Heart left ventricle (tissue), 16 donors: Measurements from ENCODE around the gene SLC6A13. TPM values are rescaled to one million over a fixed set of nuclear protein-coding genes. Genes with fewer than 3 reads are reported as not detected.

Source experiments
- ATAC-seq, 4 donors: fragments of 200-7000 bp; cut with Tn5 transposase; one replicate each; pipeline ENCODE4 v1.9.1; 2020 to 2022; ENCODE audit warnings: moderate library complexity in 4 of 4, mild to moderate bottlenecking in 3 of 4, moderate number of reproducible peaks in 1 of 4
- DNase-seq, 5 donors: peaks; one replicate each; pipeline ENCODE4 v3.0.0-alpha.2; 2020
- H3K27ac ChIP-seq, 12 donors: fragments of 200-600 bp; sonication (generic) in 4 of 12; one replicate each; pipeline versions ENCODE4 v1.5.0 to v1.8.0; 2016 to 2022; ENCODE audit warnings: mild to moderate bottlenecking in 2 of 12
- H3K27me3 ChIP-seq, 9 donors: fragments of 200-600 bp; sonication (generic) in 2 of 9; one replicate each; pipeline versions ENCODE4 v1.5.1 to v1.8.0; 2016 to 2022; ENCODE audit warnings: mild to moderate bottlenecking in 3 of 9
- H3K36me3 ChIP-seq, 9 donors: fragments of 200-600 bp; sonication (generic) in 2 of 9; one replicate each; pipeline versions ENCODE4 v1.5.0 to v1.8.0; 2018 to 2022; ENCODE audit warnings: mild to moderate bottlenecking in 2 of 9
- H3K4me1 ChIP-seq, 12 donors: fragments of 200-600 bp; sonication (generic) in 4 of 12; one replicate each; pipeline versions ENCODE4 v1.5.0 to v1.8.0; 2016 to 2022; ENCODE audit warnings: mild to moderate bottlenecking in 3 of 12
- H3K4me3 ChIP-seq, 12 donors: fragments of 200-600 bp; sonication (generic) in 4 of 12; one replicate each; pipeline versions ENCODE4 v1.5.0 to v1.8.0; 2017 to 2022; ENCODE audit warnings: mild to moderate bottlenecking in 9 of 12, moderate library complexity in 4 of 12
- H3K9me3 ChIP-seq, 12 donors: fragments of 200-600 bp; sonication (generic) in 4 of 12; one replicate each; pipeline versions ENCODE4 v1.5.0 to v1.8.0; 2016 to 2022; ENCODE audit warnings: mild to moderate bottlenecking in 1 of 12
- CTCF ChIP-seq, 12 donors: fragments of 200-600 bp; sonication (generic) in 4 of 12; IDR thresholded peaks; one replicate each; pipeline versions ENCODE4 v1.5.0 to v1.8.0; 2018 to 2022; ENCODE audit warnings: antibody characterized with exemption in 12 of 12, mild to moderate bottlenecking in 5 of 12
- POLR2A ChIP-seq, 2 donors: fragments of 450-650 bp; IDR thresholded peaks; one replicate each; pipeline ENCODE4 v1.6.1; 2017; ENCODE audit warnings: antibody characterized with exemption in 2 of 2, mild to moderate bottlenecking in 2 of 2, moderate library complexity in 2 of 2
- WGBS, 4 donors: extraction: QIAGEN DNeasy Blood & Tissue Kit in 2 of 4; methylation state at CpG; one replicate each; pipeline versions ENCODE4 v1.1.5 to v1.1.7; 2013 to 2018; 5-methylcytosine and 5-hydroxymethylcytosine counted together
- intact Hi-C, 10 donors: fragments of 100-400 bp; cut with DNase I; formaldehyde crosslinking; loops; one replicate each; pipeline versions ENCODE4 v1.11.1 to v1.14.2; 2022
- polyA plus RNA-seq, 2 donors: library from polyadenylated mRNA; stranded (reverse); fragments of 200-250 nt; gene quantifications; one replicate each; pipeline ENCODE4 v1.2.3, GENCODE V29; 2013
- total RNA-seq, 9 donors: library from RNA; depleted of rRNA in 2 of 9; stranded (reverse); fragments of >200 nt in 2 of 9; fragmentation: NEBNext Ultra II Directional in 3 of 9; extraction: Animal tissue kit (Norgen Biotek cat#: 25700) in 3 of 9; gene quantifications; one replicate each; pipeline versions ENCODE4 v1.1.0 to v1.2.4, GENCODE V29; 2016 to 2023
- donor health status: ischemic (EF 13 %, LVEDD 7.1; RV severe dilation, severe dysfunction).
- donor health status: healthy with polysubstance abuse.
- donor health status: DM: no; HTN: yes; CAD: no.
- donor health status: DM: no; HTN: no; CAD: no.
- donor health status: ischemic (EF 25% LVEDD 6.9; RV normal size, moderate dysfunction).
- donor health status: ischemic (EF 25% LVEDD 5.7; RV mildly dilated, moderate dysfunction).
- donor health status: healthy.
- donor health status: DM: yes; HTN: yes; CAD: no.
- donor health status: ischemic (EF 35%, LVEDD 5.7; RV mildly dilated, moderate dysfunction).
- donor health status: nonischemic (EF 11% LVEDD 7.7; RV severe dilation, severe dysfunction).
- donor health status: DM: yes; HTN: yes; CAD: no.
- donor health status: PGD.
- donor health status: ischemic (EF 29% LVEDD 5.4; RV normal size, mild dysfunction).
- donor health status: nonischemic (EF 23%, LVEDD 6.1; RV moderate dilation, normal function).

SLC6A13 gene
- total and polyA plus RNA-seq, 11 donors, result 0.79 to 4.6 (median 2.6) TPM

DNA sequence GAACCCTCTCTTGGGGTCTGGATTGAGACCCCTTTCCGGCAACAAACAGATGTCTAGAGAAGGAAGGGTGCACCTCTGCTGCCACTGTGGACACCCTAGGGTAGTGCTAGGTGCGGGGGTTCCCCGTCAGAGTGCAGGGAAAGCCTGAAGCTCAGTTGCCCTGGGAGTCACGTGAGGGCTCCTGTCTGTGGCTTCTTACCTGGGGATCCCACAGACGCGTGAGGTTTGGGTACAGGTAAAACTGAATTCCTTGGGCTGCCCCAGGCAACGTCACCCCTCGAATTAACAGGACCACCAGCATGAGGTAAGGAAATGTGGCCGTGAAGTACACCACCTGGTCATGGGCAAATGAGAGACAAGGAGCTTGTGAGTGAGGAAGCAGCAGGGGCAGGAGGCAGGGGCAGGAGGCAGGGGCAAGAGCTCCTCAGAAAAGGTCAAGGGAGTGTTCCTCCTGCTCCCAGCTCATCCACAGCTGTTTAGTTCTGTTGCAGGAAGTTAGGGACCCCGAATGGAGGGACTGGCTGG is 27.7 kb downstream of the SLC6A13 start:
- TF ChIP-seq CTCF (IDR thresholded peaks at IDR 0.05) (no peak), POLR2A (IDR thresholded peaks at IDR 0.05) (no peak)

DNA sequence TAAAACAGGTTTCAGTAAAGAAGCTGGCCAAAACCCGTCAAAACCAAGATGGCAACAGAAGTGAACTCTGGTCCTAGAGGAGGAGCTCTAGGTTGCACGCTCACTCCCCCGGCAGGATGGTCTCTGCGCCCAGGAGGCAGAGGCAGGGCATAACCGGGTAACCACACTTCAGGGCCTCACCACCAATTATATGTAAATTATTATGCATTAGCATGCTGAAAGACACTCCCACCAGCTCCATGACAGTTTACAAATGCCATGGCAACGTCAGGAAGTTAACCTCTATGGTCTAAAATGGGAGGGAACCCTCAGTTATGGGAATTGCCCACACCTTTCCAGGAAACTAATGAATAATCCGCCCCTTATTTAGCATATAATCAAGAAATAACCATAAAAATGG is 28.6 kb downstream of the SLC6A13 start:
- peaks cover 0 to 17% (median 0%) of the 10 kb centered on the region in 12 donors for H3K9me3 ChIP-seq

More for the DNA sequence above, 27.7 kb downstream of the SLC6A13 start:
- H3K4me3 ChIP-seq, result no peak overlapping the region
- H3K27ac ChIP-seq, result no peak overlapping the region
- H3K27me3 ChIP-seq, result no peaks in the 10 kb centered on the region
- no peak for ATAC-seq
- no peaks in the 10 kb centered on the region for H3K4me1 ChIP-seq
- intact Hi-C loops, result no loop called here
- peak in 1 of 5 donors; percentile 7 for DNase-seq
- no peaks in the 10 kb centered on the region for H3K36me3 ChIP-seq
- 92 to 95% (median 94%) methylated on average over 7 to 10 of the region's 10 CpGs for WGBS, 4 donors
- H3K9me3 ChIP-seq, result peaks cover 0 to 17% (median 0%) of the 10 kb centered on the region in 12 donors

GRCh38 chr12:233615-233968 is 29.0 kb downstream of the SLC6A13 start:
- ATAC-seq (peak in 1 of 4 donors; percentile 22), DNase-seq (no peak)
- TF ChIP-seq POLR2A (IDR thresholded peaks at IDR 0.05), result no peak
- no peak for TF ChIP-seq CTCF (IDR thresholded peaks at IDR 0.05)
- Histone ChIP-seq H3K4me3 (no peak overlapping the region), H3K9me3 (peaks cover 0 to 17% (median 0%) of the 10 kb centered on the region in 12 donors), H3K36me3 (no peaks in the 10 kb centered on the region), H3K27ac (no peak overlapping the region), H3K4me1 (no peaks in the 10 kb centered on the region), H3K27me3 (no peaks in the 10 kb centered on the region)
- WGBS, 4 donors, result 74 to 82% (median 80%) methylated on average over 3 of the region's 3 CpGs
- intact Hi-C loops, result no loop called here

More for the DNA sequence above, 28.6 kb downstream of the SLC6A13 start:
- Histone ChIP-seq H3K27me3 (no peaks in the 10 kb centered on the region), H3K27ac (no peak overlapping the region), H3K36me3 (no peaks in the 10 kb centered on the region), H3K4me3 (no peak overlapping the region), H3K4me1 (no peaks in the 10 kb centered on the region)
- intact Hi-C loops, result no loop called here
- DNase-seq, result no peak
- ATAC-seq, result no peak
- TF ChIP-seq POLR2A (IDR thresholded peaks at IDR 0.05) (no peak), CTCF (IDR thresholded peaks at IDR 0.05) (no peak)
- WGBS, 4 donors, result 77 to 85% (median 79%) methylated on average over 7 of the region's 7 CpGs

GRCh38 chr12:232731-233614 is 29.7 kb downstream of the SLC6A13 start:
- no peak overlapping the region for H3K27ac ChIP-seq
- intact Hi-C loops, result no loop called here
- no peaks in the 10 kb centered on the region for H3K4me1 ChIP-seq
- WGBS, 4 donors, result 60 to 65% (median 63%) methylated on average over 19 of the region's 19 CpGs
- peak in 3 of 4 donors; percentile 22 to 42 (median 25) for ATAC-seq
- H3K4me3 ChIP-seq, result no peak overlapping the region
- no peaks in the 10 kb centered on the region for H3K27me3 ChIP-seq
- peaks cover 0 to 17% (median 0%) of the 10 kb centered on the region in 12 donors for H3K9me3 ChIP-seq
- TF ChIP-seq CTCF (IDR thresholded peaks at IDR 0.05) (no peak), POLR2A (IDR thresholded peaks at IDR 0.05) (no peak)
- DNase-seq, result peak in 1 of 5 donors; percentile 15
- no peaks in the 10 kb centered on the region for H3K36me3 ChIP-seq
